Vagina (tissue), 2 donors: Measurements from ENCODE around the gene GATAD2A.
"Not testable (repeated sequence)": the region's sequence is repeated elsewhere in the genome, so short reads cannot be mapped to it uniquely, and the experiment has no call there.

Experiments
- CTCF ChIP-seq, 3 experiments: fragments of 450-650 bp in 2 of 3; fragments of 200-600 bp in 1 of 3; sonication (generic) in 1 of 3; IDR thresholded peaks; one replicate each; pipeline ENCODE4 v1.5.1; 2017 to 2019; ENCODE audit warnings: antibody characterized with exemption in 3 of 3, mild to moderate bottlenecking in 2 of 3, moderate library complexity in 2 of 3
- POLR2A ChIP-seq, 2 donors: fragments of 450-650 bp; IDR thresholded peaks; one replicate each; pipeline ENCODE4 v1.6.1; 2017; ENCODE audit warnings: antibody characterized with exemption in 2 of 2, mild to moderate bottlenecking in 2 of 2, moderate library complexity in 2 of 2

- TF ChIP-seq CTCF, POLR2A (IDR thresholded peaks at IDR 0.05): not testable (repeated sequence)
Observed at GRCh38 chr19:19455166-19455919, 49.9 kb downstream of the GATAD2A start.
